Esophagus muscularis mucosa (tissue), 4 donors: ENCODE data around the gene REX1BD.

Experiments
- CTCF ChIP-seq, 3 experiments: fragments of 200-600 bp in 2 of 3; fragments of 450-650 bp in 1 of 3; sonication (generic) in 2 of 3; IDR thresholded peaks; one replicate each; pipeline ENCODE4 v1.5.1; 2017 to 2019; ENCODE audit warnings: antibody characterized with exemption in 3 of 3, mild to moderate bottlenecking in 2 of 3, moderate library complexity in 1 of 3
- EP300 ChIP-seq: sonication (generic); formaldehyde crosslinking; IDR thresholded peaks from one replicate; pipeline ENCODE4 v1.6.1; 2017; ENCODE audit warnings: antibody characterized with exemption
- POLR2A ChIP-seq: fragments of 450-650 bp; IDR thresholded peaks from one replicate; pipeline ENCODE4 v1.6.1; 2017; ENCODE audit warnings: antibody characterized with exemption, moderate library complexity, mild to moderate bottlenecking, low read depth
- POLR2AphosphoS5 ChIP-seq, 2 donors: sonication (generic); formaldehyde crosslinking; IDR thresholded peaks; one replicate each; pipeline ENCODE4 v1.6.1; 2017; ENCODE audit warnings: antibody characterized with exemption in 2 of 2

GRCh38 chr19:18620311-18620710 lies 31.7 kb downstream of the REX1BD start:
- TF ChIP-seq CTCF (IDR thresholded peaks at IDR 0.05) (no peak), POLR2A (no peak), POLR2AphosphoS5 (IDR thresholded peaks at IDR 0.05) (no peak), EP300 (no peak)
